Measurements from ENCODE around the gene PTPRCAP.

Gene PTPRCAP

GRCh38 chr11:67423891-67424613 lies 13.4 kb downstream of the PTPRCAP start:
- DNase-seq, result no peak

GRCh38 chr11:67423466-67423865 lies 14.0 kb downstream of the PTPRCAP start:
- no peak for DNase-seq

GRCh38 chr11:67422891-67423290 lies 14.6 kb downstream of the PTPRCAP start:
- no peak for DNase-seq

GRCh38 chr11:67421430-67422031 lies 16.0 kb downstream of the PTPRCAP start:
- no peak for DNase-seq

GRCh38 chr11:67420646-67421429 lies 16.6 kb downstream of the PTPRCAP start:
- DNase-seq, result peak; percentile 100

- no peak for DNase-seq
Measured at GRCh38 chr11:67420147-67420645, 17.3 kb downstream of the PTPRCAP start.

GRCh38 chr11:67419325-67420049 lies 18.0 kb downstream of the PTPRCAP start:
- no peak for DNase-seq

- DNase-seq, result no peak
Measured at GRCh38 chr11:67418476-67419281, 18.8 kb downstream of the PTPRCAP start.

- no peak for DNase-seq
Measured at GRCh38 chr11:67417425-67417824, 20.1 kb downstream of the PTPRCAP start.

GRCh38 chr11:67416416-67417335 lies 20.8 kb downstream of the PTPRCAP start:
- no peak for DNase-seq

GRCh38 chr11:67415501-67416304 lies 21.8 kb downstream of the PTPRCAP start, which contains the start of gene CARNS1:
CARNS1 (plus strand) TSS chr11:67415678; CDS start chr11:67416200, 522 bp downstream.
- no peak for DNase-seq

GRCh38 chr11:67413266-67413849 lies 24.1 kb downstream of the PTPRCAP start:
- DNase-seq, result no peak

GRCh38 chr11:67412495-67413179 lies 24.8 kb downstream of the PTPRCAP start:
- no peak for DNase-seq

- DNase-seq, result no peak
Measured at GRCh38 chr11:67411785-67412152, 25.7 kb downstream of the PTPRCAP start.

GRCh38 chr11:67410984-67411784 lies 26.3 kb downstream of the PTPRCAP start:
- no peak for DNase-seq

- no peak for DNase-seq
Measured at GRCh38 chr11:67410369-67410831, 27.1 kb downstream of the PTPRCAP start.

- DNase-seq, result no peak
Measured at GRCh38 chr11:67409781-67410368, 27.6 kb downstream of the PTPRCAP start.

- no peak for DNase-seq
Measured at GRCh38 chr11:67409261-67409666, 28.2 kb downstream of the PTPRCAP start.
